Astrocyte (in vitro differentiated cells and primary cell): ENCODE data around the gene PNMT.

Experiments
- EZH2 ChIP-seq: IDR thresholded peaks from 2 replicates; pipeline ENCODE4 v1.6.1; 2012; ENCODE audit warnings: mild to moderate bottlenecking, low read length, inconsistent platforms; ENCODE audit not compliant: insufficient read depth
- TF ChIP-seq, protein P1 (sequence below): IDR thresholded peaks from 2 replicates; pipeline ENCODE4 v1.5.1; 2011; ENCODE audit warnings: low read depth, mild to moderate bottlenecking, inconsistent platforms, low read length, moderate library complexity; ENCODE audit not compliant: insufficient read depth

DNA sequence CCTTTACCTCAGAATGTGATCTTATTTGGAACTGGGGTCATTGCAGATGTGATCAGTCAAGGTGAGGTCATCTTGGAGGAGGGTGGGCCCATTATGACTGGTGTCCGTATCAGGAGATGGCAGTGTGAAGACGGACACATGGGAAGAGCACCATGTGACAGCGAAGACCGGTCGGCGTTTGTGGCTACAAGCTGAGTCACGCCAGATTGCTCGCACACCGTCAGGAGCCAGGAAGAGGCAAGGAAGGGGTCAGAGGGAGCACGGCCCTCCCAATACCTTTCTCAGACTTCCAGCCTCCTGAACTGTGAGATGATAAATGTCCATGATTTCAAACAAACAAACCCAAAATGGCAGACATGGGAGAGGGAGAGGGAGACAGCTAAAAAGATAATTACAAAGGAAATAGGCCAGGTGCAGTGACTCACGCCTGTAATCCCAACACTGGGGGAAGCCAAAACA lies 18.1 kb upstream of the PNMT start:
- TF ChIP-seq, protein P1, sequence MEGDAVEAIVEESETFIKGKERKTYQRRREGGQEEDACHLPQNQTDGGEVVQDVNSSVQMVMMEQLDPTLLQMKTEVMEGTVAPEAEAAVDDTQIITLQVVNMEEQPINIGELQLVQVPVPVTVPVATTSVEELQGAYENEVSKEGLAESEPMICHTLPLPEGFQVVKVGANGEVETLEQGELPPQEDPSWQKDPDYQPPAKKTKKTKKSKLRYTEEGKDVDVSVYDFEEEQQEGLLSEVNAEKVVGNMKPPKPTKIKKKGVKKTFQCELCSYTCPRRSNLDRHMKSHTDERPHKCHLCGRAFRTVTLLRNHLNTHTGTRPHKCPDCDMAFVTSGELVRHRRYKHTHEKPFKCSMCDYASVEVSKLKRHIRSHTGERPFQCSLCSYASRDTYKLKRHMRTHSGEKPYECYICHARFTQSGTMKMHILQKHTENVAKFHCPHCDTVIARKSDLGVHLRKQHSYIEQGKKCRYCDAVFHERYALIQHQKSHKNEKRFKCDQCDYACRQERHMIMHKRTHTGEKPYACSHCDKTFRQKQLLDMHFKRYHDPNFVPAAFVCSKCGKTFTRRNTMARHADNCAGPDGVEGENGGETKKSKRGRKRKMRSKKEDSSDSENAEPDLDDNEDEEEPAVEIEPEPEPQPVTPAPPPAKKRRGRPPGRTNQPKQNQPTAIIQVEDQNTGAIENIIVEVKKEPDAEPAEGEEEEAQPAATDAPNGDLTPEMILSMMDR, result no peak
- no peak for TF ChIP-seq EZH2
